ENCODE data around the gene SIDT2.
A peak's percentile ranks its signal among the peaks of the same experiment; 100 is the strongest.
"Not testable (repeated sequence)": the region's sequence is repeated elsewhere in the genome, so short reads cannot be mapped to it uniquely, and the experiment has no call there.

SIDT2 gene

GRCh38 chr11:117205211-117205818, 26.8 kb downstream of the SIDT2 start:
- DNase-seq = no peak

- not testable (repeated sequence) for DNase-seq
Measured at GRCh38 chr11:117206111-117206510, 27.6 kb downstream of the SIDT2 start.

GRCh38 chr11:117206859-117207258, 28.3 kb downstream of the SIDT2 start:
- DNase-seq = not testable (repeated sequence)

- not testable (repeated sequence) for DNase-seq
Measured at GRCh38 chr11:117207481-117207880, 28.9 kb downstream of the SIDT2 start.

GRCh38 chr11:117208710-117209109, 30.2 kb downstream of the SIDT2 start:
- DNase-seq = peak in 1 of 2 experiments; percentile 23

DNA sequence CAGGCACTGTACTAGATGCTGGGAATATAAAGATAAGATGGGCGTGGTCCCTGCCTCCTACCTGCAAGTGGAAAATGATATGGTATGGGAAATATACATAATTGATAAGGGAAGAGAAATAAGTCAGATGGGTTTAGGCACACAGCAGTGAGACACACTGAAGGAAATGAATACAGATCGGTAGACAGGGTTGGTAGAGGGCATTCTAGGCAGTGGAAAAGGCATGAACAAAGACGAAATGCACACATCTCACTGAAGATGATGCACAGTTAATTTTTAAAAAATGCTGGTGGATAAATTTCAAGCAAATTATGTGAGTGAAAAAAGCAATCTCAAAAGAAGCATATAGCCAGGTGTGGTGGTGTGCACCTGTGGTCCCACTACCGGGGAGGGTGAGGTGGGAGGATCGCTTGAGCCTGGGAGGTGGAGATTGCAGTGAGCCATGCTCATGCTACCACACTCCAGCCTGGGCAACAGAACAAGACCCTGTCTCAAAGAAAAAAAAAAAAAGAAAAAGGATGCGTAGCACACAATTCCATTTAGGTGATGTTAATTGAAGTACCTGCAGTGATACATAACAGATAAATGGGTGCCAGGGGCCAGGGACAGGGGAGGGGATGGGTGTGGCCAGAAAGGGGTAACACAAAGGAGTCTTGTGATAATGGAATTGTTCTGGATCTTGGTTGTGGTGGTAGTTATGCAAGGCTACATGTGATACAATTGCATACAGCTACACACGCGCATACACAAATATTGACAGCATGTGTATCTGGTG, 31.0 kb downstream of the SIDT2 start:
- not testable (repeated sequence) for DNase-seq

DNA sequence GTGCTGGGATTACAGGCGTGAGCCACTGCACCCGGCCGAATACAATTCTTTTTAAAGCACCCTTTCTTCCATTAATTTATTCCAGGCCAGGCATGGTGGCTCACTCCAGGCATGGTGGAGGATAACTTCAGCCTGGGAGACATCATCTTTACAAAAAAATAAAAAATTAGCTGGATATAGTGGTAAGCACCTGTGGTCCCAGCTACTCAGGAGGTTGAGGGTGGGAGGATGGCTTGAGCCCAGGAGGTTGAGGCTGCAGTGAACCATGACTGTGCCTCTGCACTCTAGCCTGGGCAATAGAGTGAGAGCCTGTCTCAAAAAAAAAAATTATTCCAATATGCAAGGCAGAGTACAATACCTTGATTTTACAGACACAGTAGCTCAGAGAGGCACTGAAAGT, 32.1 kb downstream of the SIDT2 start:
- no peak for DNase-seq

GRCh38 chr11:117212697-117213355, 34.3 kb downstream of the SIDT2 start:
- DNase-seq = no peak

- DNase-seq = no peak
Measured at GRCh38 chr11:117214404-117215110, 36.0 kb downstream of the SIDT2 start.

DNA sequence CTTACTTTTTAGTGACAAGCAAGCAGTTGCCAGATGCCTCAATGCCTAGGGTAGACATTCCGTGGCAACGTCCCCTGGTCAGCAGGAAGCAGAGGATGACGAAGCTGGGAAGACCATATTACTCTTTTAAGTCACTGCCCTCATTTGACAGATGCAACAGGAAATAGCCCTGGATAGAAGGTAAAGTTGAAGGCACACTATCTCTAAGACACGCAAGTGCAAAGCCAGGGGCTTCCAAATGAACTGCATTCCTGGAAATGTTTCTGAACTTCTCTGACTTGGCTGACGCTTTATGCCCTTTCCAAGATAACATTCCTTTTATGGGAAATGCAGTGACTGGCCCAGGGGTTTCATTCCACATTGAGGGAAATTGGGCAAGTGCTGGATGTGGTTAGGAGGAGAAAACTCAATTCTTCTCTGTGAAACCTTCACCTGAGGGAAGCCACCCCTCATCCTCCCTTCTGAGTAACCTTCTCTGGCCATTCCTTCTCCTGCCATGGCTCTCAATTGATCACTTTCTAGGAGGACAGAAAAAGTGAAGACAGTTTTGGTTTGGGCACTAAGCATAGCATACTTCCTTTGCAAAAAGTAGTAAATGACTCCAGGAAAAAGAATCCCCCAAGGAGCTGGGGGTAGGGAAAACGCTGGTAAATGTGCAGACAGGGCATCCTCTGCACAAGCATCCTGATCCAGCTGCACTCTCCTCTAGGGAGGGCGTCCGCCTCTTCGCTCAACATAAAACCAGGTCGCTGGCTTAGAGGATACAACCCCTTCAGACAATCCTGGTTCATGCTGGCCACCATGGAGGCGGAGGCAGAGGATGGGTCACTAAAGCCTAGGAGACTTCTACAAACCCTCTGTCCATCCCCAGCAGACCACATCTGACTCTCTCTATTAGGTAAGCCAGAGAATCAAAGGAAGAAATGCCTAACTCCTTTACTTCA, 38.9 kb downstream of the SIDT2 start:
- DNase-seq = no peak

DNA sequence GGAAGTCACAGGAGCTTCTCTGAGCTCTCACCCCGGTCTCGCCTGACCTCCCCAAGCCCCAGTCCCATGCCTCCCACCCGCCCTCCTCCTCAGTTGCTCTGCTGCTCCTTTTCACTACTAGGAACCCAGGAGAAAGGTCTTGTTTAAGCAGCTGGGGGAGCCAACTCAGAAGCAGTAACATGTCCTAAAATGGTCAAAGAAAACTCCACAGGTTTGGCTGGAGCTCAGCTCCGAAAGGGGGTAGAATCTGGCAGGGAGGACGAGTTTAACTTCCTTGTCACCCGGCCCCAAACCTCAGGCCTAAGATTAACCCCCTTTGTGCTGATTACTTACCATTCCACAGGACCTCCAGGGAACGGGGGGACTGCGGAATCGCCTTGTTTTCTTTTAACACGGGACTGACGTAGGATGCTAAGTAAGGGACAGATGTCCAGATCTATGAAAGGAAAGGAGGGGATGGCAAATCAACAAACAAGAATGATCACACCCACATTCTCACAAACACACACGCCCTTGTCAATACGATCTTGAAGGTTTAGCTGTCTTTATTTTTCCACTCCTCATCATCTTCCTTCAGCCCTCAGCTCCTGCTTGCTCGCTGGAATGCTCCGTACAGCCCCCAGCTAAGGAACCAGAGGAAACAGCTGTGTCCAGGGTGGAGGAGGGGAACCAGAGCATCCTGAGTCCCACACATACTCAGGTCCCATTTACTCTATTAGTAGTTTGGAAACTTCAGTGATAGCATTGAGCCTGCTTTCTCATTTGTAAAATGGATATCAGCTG, 39.8 kb downstream of the SIDT2 start:
- DNase-seq = no peak

DNA sequence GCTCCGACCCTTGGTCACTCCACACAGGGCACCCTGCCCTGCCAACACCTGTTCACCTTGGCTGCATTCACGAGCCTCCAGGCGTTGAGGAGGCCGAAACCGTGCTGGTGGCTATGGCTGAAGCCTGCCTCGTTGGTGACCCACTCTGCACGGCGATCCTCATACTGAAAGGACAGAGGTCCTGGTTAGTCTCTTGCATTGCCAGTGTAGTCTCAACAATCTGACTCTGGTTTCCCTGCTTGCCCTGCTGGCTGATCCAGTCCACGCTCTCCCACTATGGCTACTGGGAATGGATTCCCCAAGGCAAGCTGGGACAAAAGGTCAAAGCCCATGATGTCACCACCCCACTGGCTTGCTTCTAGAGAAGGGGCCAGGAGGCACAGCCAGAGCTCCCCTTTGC, 40.5 kb downstream of the SIDT2 start:
- no peak for DNase-seq

- DNase-seq = no peak
Measured at GRCh38 chr11:117219455-117219854, 40.9 kb downstream of the SIDT2 start.

DNA sequence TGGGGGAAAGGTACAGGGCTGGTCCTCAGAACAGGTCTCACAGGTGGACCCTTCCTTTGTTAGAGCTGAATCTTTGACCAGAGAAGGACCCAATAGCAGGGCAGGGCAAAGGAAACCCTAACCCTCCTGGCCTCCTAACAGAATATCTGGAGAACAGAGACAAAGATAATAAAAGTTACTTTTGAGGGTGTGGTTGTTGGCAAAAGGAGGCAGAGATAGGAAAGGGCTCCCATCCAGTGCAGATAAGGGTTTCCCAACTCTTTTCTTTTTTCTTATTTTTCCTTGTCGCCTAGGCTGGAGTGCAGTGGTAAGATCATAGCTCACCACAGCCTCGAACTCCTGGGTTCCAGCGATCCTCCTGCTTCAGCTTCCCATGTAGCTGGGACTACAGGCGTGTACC, 41.5 kb downstream of the SIDT2 start:
- no peak for DNase-seq

GRCh38 chr11:117220568-117220967, 42.0 kb downstream of the SIDT2 start:
- DNase-seq = no peak

GRCh38 chr11:117220999-117221774, 42.6 kb downstream of the SIDT2 start:
- no peak for DNase-seq

GRCh38 chr11:117221775-117222517, 43.4 kb downstream of the SIDT2 start:
- no peak for DNase-seq

- no peak for DNase-seq
Measured at GRCh38 chr11:117222991-117223740, 44.6 kb downstream of the SIDT2 start.

Measured in activated CD4-positive, alpha-beta T cell treated with anti-CD3 and anti-CD28 coated beads, Interleukin-2, amount 50 U/mL, for 48 hours (primary cell).